T1000 (cell line): ENCODE measurements around the gene ATF5.
A peak's percentile ranks its signal among the peaks of the same experiment; 100 is the strongest.

ENCODE experiments used
- DNase-seq: peaks from one replicate; lab custom pipeline; 2025; ENCODE audit warnings: mixed read lengths; lab: John Stamatoyannopoulos, UW

Gene ATF5, protein sequence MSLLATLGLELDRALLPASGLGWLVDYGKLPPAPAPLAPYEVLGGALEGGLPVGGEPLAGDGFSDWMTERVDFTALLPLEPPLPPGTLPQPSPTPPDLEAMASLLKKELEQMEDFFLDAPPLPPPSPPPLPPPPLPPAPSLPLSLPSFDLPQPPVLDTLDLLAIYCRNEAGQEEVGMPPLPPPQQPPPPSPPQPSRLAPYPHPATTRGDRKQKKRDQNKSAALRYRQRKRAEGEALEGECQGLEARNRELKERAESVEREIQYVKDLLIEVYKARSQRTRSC

GRCh38 chr19:49929121-49929610, at the start of gene ATF5, which contains the start of gene NUP62:
Gene ATF5, plus strand, starts transcription at chr19:49929205. Its CDS starts 1,646 bp downstream, at chr19:49930851.
Gene NUP62, minus strand, starts transcription at chr19:49929504. Its CDS starts 19,697 bp downstream, at chr19:49909807.
- peak; percentile 91 for DNase-seq

- DNase-seq = no peak
Measured at GRCh38 chr19:49879243-49879963, 49.6 kb upstream of the ATF5 start.

GRCh38 chr19:49880162-49880869, 48.7 kb upstream of the ATF5 start:
- DNase-seq = no peak

- no peak for DNase-seq
Measured at GRCh38 chr19:49881186-49881585, 47.8 kb upstream of the ATF5 start.

- DNase-seq = no peak
Measured at GRCh38 chr19:49881672-49882394, 47.2 kb upstream of the ATF5 start.

DNA sequence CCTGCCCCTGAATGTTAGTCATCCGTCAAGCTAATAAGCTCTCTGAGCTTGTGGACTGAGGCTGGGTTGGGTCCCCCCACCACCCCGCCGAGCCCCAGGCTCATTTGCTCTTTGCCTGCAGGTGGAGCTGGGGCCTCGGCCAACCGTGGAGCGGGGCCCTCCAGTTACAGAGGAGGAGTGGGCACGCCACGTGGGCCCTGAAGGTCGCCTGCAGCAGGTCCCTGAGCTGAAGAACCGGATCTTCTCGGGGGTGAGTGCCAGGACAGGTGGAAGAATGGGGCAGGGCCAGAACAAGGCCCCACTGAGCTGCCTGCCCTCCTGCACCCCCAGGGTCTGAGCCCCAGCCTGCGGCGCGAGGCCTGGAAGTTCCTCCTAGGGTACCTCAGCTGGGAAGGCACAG, 46.4 kb upstream of the ATF5 start:
- DNase-seq = no peak

DNA sequence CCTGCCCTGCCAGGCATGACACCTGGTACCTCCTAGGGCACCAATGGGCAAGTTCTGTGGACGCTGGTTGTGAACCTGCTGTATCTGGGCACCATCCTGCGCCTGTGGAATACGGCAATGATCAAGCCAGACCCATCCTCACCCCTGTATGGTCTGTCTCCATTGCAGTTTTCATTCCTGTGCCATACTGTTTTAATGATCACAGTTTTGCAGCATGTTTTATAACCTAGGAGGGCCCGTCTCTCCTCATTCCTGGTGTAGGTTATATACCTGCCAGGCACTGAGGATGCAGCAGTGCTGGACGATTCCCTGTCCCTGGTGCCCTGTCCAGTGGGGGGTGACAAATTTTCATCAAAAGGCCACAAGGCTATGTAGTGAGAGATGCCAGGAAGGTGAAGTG, 45.9 kb upstream of the ATF5 start:
- no peak for DNase-seq

GRCh38 chr19:49884109-49884508, 44.9 kb upstream of the ATF5 start:
- DNase-seq = no peak

GRCh38 chr19:49884760-49885159, 44.2 kb upstream of the ATF5 start:
- DNase-seq = no peak

GRCh38 chr19:49887037-49887664, 41.9 kb upstream of the ATF5 start:
- DNase-seq = no peak

- DNase-seq = no peak
Measured at GRCh38 chr19:49887665-49888509, 41.1 kb upstream of the ATF5 start.

DNA sequence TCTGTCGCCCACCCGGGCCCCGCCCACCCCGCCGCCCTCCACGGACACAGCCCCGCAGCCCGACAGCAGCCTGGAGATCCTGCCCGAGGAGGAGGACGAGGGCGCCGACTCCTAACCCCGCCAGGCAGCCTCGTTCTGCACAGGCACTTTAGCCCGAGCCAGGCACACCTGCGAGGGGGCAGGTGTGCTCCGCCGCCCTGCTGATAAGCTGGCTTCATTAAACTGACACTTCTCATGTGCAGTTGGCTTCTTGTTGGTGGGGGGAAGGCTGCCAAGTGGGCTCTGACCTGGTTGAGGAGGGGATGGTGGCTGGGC, 40.5 kb upstream of the ATF5 start:
- DNase-seq = no peak

DNA sequence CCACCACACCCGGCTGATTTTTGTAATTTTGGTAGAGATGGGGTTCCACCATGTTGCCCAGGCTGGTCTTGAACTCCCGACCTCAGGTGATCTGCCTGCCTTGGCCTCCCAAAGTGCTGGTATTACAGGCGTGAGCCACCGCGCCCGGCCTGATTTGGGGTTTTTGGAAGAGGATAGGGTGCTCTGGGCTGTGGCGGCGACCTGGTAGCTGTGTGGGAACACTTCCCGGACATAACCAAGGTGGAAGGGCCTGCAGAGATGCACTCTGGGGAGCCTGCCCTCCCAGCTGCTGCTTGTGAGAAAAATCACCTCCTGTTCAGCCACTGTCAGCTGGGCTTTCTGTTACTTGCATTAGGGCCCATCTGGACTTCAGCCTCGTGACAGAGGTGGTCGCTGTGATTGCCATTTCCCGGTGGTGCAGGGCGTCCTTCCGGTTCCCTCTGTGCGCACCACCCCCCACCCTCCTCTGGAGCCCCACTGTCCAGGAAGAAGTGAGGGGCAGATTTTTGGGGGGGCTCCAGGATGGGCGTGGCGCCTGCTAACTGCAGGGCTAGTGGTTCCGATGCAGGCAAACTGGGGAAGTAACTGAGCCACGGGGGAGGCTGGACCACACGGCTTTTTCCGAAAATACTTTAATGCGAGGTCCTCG, 39.8 kb upstream of the ATF5 start:
- no peak for DNase-seq

DNA sequence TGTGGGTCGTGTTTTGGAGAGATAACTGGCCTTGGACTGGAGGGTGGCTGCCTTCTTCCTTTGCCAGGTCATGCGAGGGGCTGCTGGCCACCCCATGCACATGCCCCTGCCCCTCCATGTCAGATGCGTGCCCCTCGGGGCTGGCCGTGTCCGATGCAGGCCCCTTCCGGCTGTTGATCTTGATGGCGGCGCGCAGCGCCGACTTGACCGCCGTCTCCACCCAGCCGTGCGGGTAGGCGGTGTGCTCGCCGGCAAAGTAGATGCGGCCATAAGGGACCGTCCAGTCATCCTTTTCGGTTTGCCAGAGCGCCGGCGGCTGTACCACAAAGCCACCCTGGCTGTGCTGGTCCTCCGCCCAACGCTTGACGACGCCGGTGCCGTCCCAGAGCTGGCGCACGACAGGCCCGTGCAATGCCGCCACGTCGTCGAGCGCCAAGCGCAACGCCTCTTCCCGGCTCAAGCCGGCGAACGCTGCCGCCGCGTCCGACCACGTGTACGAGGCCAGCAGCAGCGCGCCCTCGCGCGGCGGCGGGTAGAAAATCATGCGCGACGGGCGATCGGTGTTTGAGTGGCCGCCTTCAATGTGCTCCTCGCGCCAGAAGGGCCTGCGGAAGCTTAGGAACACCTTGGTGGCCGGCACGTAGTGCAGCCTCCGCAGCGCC, 39.2 kb upstream of the ATF5 start:
- no peak for DNase-seq

DNA sequence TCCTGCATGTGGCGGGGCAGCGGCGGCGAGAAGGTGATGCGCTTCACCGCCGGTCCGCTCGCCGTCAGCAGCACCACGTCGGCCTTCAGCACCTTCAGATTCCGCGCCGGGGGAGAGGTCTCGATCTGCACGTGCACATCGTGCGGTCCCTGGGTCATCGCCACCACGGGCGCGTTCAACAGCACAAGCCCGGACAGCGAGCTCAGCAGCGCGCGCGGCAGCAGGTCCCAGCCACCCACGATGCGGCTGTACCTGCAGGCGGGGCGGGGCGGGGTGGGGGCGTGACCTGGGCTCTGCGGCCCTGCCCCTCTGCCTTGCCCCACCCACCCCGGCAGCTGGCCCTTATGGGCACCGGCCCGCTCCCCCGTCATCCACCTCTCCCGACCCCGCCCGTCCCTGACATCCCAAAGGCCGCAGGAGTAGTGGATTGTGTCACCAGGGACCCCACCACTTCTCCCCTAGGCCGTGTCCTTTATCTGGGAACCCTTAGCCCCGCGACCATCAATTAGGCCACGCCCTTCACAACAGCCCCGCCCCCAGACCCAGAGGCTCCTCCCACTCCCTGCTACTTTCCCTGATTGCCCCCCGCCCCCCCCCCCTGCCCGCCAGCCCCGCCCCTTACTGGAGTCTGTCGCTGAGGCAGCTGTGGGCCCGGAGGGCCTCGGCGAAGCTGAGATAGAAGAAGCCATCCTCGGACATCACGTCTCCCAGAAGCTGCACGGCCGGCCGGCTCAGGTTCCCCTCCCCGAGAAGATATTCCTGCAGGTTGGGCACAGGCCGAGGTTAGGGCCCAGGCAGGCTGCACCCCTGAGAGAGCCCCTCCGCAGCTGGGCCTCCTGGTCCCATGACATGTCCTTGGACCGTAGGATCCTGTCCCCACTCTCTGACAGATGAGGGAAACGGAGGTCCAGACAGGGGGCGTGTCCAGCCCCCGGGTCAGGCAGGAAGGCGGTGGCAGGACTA, 38.4 kb upstream of the ATF5 start:
- no peak for DNase-seq

DNA sequence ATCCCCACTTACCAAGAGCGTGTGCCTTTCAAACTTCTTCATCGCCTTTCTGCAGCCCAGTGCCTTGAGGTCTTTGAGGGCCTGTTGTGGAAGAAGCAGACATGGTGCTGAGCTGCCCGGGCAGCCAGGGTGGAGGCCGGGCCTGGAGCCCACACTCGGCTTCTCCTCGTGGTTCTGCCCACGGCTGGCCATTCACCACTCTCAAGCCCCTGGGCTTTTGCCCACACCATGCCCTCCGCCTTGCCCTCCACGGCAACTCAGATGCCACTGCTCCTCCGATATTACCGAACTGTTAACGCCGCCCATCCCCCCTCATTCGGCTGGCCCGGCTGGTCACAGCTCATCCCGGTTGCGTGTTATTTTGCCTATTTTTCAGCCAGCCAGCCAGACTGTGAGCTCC, 37.6 kb upstream of the ATF5 start:
- no peak for DNase-seq

- no peak for DNase-seq
Measured at GRCh38 chr19:49892716-49893115, 36.3 kb upstream of the ATF5 start.

DNA sequence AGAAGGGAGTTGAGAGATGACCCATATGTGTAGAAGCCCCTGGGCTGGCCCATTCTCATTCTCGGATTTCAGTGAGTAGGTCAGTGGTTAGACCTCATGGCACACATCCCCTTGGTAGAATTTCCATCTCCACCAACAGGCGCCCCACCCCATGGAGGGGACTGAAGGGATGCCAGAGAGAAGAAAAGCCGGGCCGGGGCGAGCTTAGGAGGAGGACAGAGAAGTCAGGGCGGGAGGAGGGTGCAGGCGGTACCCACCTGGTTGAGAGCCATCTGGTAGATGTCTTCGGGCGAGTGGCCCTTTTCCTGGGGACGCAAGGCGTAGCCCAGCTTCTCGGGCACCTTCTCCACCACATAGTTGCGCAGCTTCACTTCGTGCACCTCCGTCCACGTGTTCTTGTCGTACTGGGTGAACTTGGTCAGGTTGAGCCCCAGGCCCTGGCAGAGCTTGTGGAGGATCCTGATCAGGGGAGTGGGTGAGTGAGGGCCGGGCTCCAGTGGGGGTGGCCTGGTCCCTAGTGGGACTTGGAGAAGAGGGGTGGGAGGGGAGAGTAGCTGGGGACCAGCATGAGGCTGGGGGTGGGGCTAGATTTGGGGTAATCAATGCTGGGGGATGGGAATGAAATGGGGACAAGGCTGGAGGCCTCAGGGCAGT, 34.9 kb upstream of the ATF5 start:
- no peak for DNase-seq
